IPS DF 4.7 (cell line): Measurements from ENCODE around the gene U2AF1.
"Not testable (repeated sequence)": the region's sequence is repeated elsewhere in the genome, so short reads cannot be mapped to it uniquely, and the experiment has no call there.

Source experiments
- DNase-seq: peaks from one replicate; pipeline ENCODE4 v3.0.0-alpha.2; 2013; ENCODE audit warnings: low spot score; ENCODE audit errors: extremely low read depth

Gene U2AF1

GRCh38 chr21:43076643-43077042, 30.7 kb downstream of the U2AF1 start:
- DNase-seq = not testable (repeated sequence)

GRCh38 chr21:43076023-43076637, 31.2 kb downstream of the U2AF1 start:
- DNase-seq = not testable (repeated sequence)

GRCh38 chr21:43075170-43076022, 32.0 kb downstream of the U2AF1 start, which contains the start of gene CBS:
Gene CBS (minus strand): TSS chr21:43075835. CDS start chr21:43072193, 3,642 bp downstream.
- not testable (repeated sequence) for DNase-seq

- not testable (repeated sequence) for DNase-seq
Observed at GRCh38 chr21:43074401-43075169, 32.8 kb downstream of the U2AF1 start.

- not testable (repeated sequence) for DNase-seq
Observed at GRCh38 chr21:43072742-43073141, 34.6 kb downstream of the U2AF1 start.

- DNase-seq = not testable (repeated sequence)
Observed at GRCh38 chr21:43069682-43070081, 37.7 kb downstream of the U2AF1 start.

- DNase-seq = not testable (repeated sequence)
Observed at GRCh38 chr21:43068065-43068464, 39.3 kb downstream of the U2AF1 start.

- not testable (repeated sequence) for DNase-seq
Observed at GRCh38 chr21:43066690-43067089, 40.7 kb downstream of the U2AF1 start.

- not testable (repeated sequence) for DNase-seq
Observed at GRCh38 chr21:43065991-43066390, 41.4 kb downstream of the U2AF1 start.

GRCh38 chr21:43064265-43064917, 43.0 kb downstream of the U2AF1 start:
- not testable (repeated sequence) for DNase-seq

GRCh38 chr21:43062955-43063664, 44.3 kb downstream of the U2AF1 start:
- DNase-seq = not testable (repeated sequence)

GRCh38 chr21:43053112-43053511, 54.3 kb downstream of the U2AF1 start:
- DNase-seq = not testable (repeated sequence)

GRCh38 chr21:43045876-43046821, 61.2 kb downstream of the U2AF1 start:
- DNase-seq = not testable (repeated sequence)

GRCh38 chr21:43045165-43045875, 62.0 kb downstream of the U2AF1 start:
- not testable (repeated sequence) for DNase-seq

GRCh38 chr21:43044547-43044946, 62.8 kb downstream of the U2AF1 start:
- DNase-seq = not testable (repeated sequence)

GRCh38 chr21:43043291-43043690, 64.1 kb downstream of the U2AF1 start:
- DNase-seq = not testable (repeated sequence)
